GM12872 (cell line): ENCODE results near the gene SLC7A1.

Source experiments
- CTCF ChIP-seq: IDR thresholded peaks from 3 replicates; pipeline ENCODE4 v1.5.1; 2011; ENCODE audit warnings: low read depth, mild to moderate bottlenecking, low read length, moderate library complexity; ENCODE audit not compliant: insufficient read depth

The SLC7A1 gene

GRCh38 chr13:29607465-29607864 lies 12.0 kb upstream of the SLC7A1 start:
- TF ChIP-seq CTCF: no peak

- no peak for TF ChIP-seq CTCF
Measured at GRCh38 chr13:29605860-29606526, 10.5 kb upstream of the SLC7A1 start.

GRCh38 chr13:29598321-29598720 lies 2.8 kb upstream of the SLC7A1 start:
- no peak for TF ChIP-seq CTCF

GRCh38 chr13:29597706-29598105 lies 2.2 kb upstream of the SLC7A1 start:
- TF ChIP-seq CTCF: no peak

- no peak for TF ChIP-seq CTCF
Measured at GRCh38 chr13:29597246-29597645, 1.8 kb upstream of the SLC7A1 start.

GRCh38 chr13:29596064-29596418 lies 553 bp upstream of the SLC7A1 start:
- no peak for TF ChIP-seq CTCF

GRCh38 chr13:29594710-29595379 lies 643 bp downstream of the SLC7A1 start:
- no peak for TF ChIP-seq CTCF
